Activated CD8-positive, alpha-beta T cell treated with anti-CD3 and anti-CD28 coated beads, Interleukin-2, amount 10 ng/mL, durations not matched to agents 7 days and 5 days (primary cell): ENCODE data around the gene MBD3. TPM values are rescaled to one million over a fixed set of nuclear protein-coding genes. Genes with fewer than 3 reads are reported as not detected.
A peak's percentile ranks its signal among the peaks of the same experiment; 100 is the strongest.

Experiments
- ATAC-seq: fragments of 150-1000 bp; cut with Tn5 transposase; one replicate; pipeline ENCODE4 v1.10.0; 2021; ENCODE audit warnings: moderate library complexity
- CTCF ChIA-PET: fragments of 350-600 bp; sonication (Branson Sonifier 250); formaldehyde crosslinking; loops from one replicate; lab custom pipeline; 2021; ENCODE audit warnings: antibody characterized with exemption; lab: Charles Lee
- POLR2A ChIA-PET: fragments of 350-600 bp; sonication (Branson Sonifier 250); formaldehyde crosslinking; loops from one replicate; lab custom pipeline; 2021; ENCODE audit warnings: antibody characterized with exemption; lab: Charles Lee
- DNase-seq: peaks from one replicate; pipeline ENCODE4 v3.0.0-alpha.2; 2020
- H3K27ac Mint-ChIP-seq: one replicate; pipeline ENCODE4 v1.8.0; 2021; ENCODE audit warnings: mild to moderate bottlenecking, mixed read lengths
- H3K27me3 Mint-ChIP-seq: one replicate; pipeline ENCODE4 v1.8.0; 2021; ENCODE audit warnings: low read depth, mixed read lengths
- H3K36me3 Mint-ChIP-seq: one replicate; pipeline ENCODE4 v1.8.0; 2021; ENCODE audit warnings: low read depth, mixed read lengths
- H3K4me1 Mint-ChIP-seq: one replicate; pipeline ENCODE4 v1.8.0; 2021; ENCODE audit warnings: low read depth, mixed read lengths
- H3K4me3 Mint-ChIP-seq: one replicate; pipeline ENCODE4 v1.8.0; 2021; ENCODE audit warnings: mild to moderate bottlenecking, mixed read lengths
- H3K9me3 Mint-ChIP-seq: one replicate; pipeline ENCODE4 v1.8.0; 2022; ENCODE audit warnings: mixed read lengths; ENCODE audit not compliant: insufficient read depth
- total RNA-seq, 2 experiments: library from RNA; stranded (reverse); gene quantifications; one replicate each; pipeline ENCODE4 v1.2.3, GENCODE V29; 2021

The MBD3 gene
- total RNA-seq, 2 experiments from 2014 or later, result 98.4 to 102 TPM

DNA sequence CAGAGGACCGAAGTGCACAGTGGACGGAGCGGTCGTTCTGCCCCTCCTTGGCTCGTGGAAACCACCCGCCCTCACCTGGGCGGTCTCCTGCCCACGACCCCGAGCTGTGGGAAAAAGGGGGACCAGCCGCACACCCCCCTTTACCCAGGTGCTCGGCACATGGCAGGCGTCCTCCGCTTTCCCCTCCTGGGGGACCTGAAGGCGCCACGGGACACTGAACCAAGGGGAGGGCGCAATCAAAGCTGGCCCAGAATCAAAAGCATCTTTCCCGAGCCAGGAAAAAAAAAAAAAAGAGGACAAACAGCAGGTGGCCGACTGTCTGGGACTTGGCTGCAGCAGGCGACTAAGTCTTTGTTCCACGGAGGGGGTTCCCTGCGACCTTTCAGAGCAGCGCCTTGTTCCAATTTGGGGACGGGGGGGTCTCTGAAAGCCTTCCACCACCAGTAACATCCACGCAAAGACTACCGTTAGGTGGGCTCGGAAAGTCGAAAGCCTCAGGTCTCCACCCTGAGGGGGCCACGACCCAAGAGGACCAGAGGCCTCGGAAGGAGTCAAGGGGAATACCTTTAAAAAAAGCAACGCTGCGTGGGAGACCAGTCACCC lies 1.1 kb downstream of the MBD3 start:
- no peaks in the 10 kb centered on the region for H3K9me3 Mint-ChIP-seq
- no peak for ATAC-seq
- DNase-seq, result no peak
- POLR2A ChIA-PET, result interaction anchor here (1.0 to 1.4 kb wide), 2 partner anchors 14 to 61 kb away, joined by 3 to 5 read pairs; no protein-coding TSS in a partner anchor
- no peaks in the 10 kb centered on the region for H3K27me3 Mint-ChIP-seq
- H3K4me1 Mint-ChIP-seq, result peaks cover 24% of the 10 kb centered on the region
- peak overlapping the region; percentile 80 for H3K27ac Mint-ChIP-seq
- H3K36me3 Mint-ChIP-seq, result peaks cover 17% of the 10 kb centered on the region
- peak overlapping the region; percentile 84 for H3K4me3 Mint-ChIP-seq
- CTCF ChIA-PET, result interaction anchor here (0.7 to 1.8 kb wide), 9 partner anchors 13 to 235 kb away, joined by 3 to 12 read pairs (median 4); no protein-coding TSS in a partner anchor

DNA sequence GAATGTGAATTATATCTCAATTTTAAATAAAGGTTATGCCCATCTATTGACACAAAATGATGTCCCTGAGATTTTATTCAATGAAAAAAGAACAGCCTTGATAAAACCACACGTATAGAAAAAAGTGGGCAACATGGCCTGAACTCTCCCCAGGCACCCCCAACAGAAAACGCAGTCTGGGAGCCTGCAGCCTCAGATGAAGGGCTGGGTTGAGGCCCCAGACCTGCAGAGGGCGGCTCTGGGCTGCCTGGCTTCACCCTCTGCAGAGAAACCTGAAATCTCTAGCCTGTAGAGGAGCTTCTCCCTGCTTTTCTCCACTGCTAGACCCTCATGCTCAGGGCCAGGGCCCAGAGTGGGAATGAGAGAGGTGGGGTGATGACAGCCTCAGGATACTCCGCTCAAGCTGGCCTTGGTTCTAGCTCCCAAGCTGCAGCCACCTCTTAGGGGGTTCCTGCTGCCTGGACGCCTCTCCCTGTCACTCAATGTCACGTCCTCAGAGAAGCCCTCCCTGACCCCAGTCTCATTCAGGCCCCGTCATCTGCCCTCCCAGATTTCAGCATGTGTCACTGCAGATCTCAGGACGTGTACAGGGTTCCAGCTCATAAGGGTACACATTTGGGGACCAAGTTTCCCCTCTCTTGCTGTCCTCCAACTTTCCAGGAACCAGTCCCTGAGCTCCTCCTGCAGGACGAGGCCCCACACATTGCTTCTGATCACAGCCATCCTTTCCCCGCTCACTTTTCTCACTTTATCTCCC lies 1.8 kb downstream of the MBD3 start:
- Mint-ChIP-seq H3K36me3 (peaks cover 20% of the 10 kb centered on the region), H3K4me1 (peaks cover 24% of the 10 kb centered on the region)

DNA sequence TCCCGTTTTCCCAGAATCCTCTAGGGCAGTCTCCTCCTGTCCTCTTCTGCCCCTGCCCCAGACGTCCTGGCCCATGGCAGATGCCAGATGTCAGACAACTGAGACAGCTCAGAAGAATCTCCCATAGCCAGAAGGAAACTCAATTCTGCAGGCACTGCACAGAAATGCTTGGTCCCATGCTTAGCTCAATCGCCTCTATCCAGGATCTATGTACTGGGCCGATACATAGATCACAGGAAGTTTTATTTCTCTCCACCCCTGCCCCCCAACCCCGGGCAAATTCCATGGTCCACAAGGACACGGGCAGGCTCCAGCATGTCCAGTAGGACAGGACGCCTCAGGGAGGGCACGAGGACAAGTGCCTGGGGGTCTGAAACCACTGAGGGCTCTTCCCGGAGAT lies 4.8 kb downstream of the MBD3 start:
- no peak for DNase-seq
- peaks cover 23% of the 10 kb centered on the region for H3K36me3 Mint-ChIP-seq
- no peaks in the 10 kb centered on the region for H3K9me3 Mint-ChIP-seq
- H3K27ac Mint-ChIP-seq, result no peak overlapping the region
- H3K4me3 Mint-ChIP-seq, result no peak overlapping the region
- peaks cover 19% of the 10 kb centered on the region for H3K4me1 Mint-ChIP-seq
- ChIA-PET CTCF (interaction anchor here (0.8 to 1.2 kb wide), 2 partner anchors 41 to 84 kb away, joined by 4 read pairs; no protein-coding TSS in a partner anchor), POLR2A (no interaction called here)
- no peaks in the 10 kb centered on the region for H3K27me3 Mint-ChIP-seq
- no peak for ATAC-seq

More for the DNA sequence above, 1.8 kb downstream of the MBD3 start:
- peak overlapping the region; percentile 80 for H3K27ac Mint-ChIP-seq
- H3K27me3 Mint-ChIP-seq, result no peaks in the 10 kb centered on the region
- ATAC-seq (peak; percentile 35), DNase-seq (peak; percentile 61)
- peak overlapping the region; percentile 84 for H3K4me3 Mint-ChIP-seq
- ChIA-PET POLR2A (interaction anchor here (1.0 to 1.4 kb wide), 2 partner anchors 15 to 62 kb away, joined by 3 to 5 read pairs; no protein-coding TSS in a partner anchor), CTCF (interaction anchor here (0.7 to 1.8 kb wide), 10 partner anchors 13 to 235 kb away, joined by 3 to 12 read pairs (median 4); no protein-coding TSS in a partner anchor)
- H3K9me3 Mint-ChIP-seq, result no peaks in the 10 kb centered on the region

DNA sequence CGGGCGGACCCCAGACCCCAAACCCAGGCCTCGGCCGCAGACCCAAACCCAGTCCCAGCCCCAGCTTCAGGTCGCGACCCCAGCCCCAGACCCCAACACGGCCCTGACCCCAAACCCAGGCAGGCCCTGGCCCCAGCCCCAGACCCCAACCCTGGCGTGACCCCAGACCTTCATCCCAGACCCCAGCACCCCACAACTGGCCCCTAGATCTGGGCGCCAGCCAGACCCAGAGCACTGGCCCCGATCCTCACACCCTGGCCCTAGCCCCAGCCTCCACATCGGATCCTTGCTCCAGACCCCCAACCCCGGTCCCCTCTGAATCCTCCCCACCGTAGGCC lies 7.5 kb downstream of the MBD3 start:
- no peak overlapping the region for H3K4me3 Mint-ChIP-seq
- H3K4me1 Mint-ChIP-seq, result peaks cover 8% of the 10 kb centered on the region
- H3K36me3 Mint-ChIP-seq, result peaks cover 31% of the 10 kb centered on the region
- no peaks in the 10 kb centered on the region for H3K27me3 Mint-ChIP-seq
- H3K27ac Mint-ChIP-seq, result no peak overlapping the region
- H3K9me3 Mint-ChIP-seq, result no peaks in the 10 kb centered on the region
- POLR2A ChIA-PET, result no interaction called here
- ATAC-seq (no peak), DNase-seq (no peak)
- CTCF ChIA-PET, result no interaction called here

GRCh38 chr19:1584500-1585242 lies 8.0 kb downstream of the MBD3 start:
- CTCF ChIA-PET, result no interaction called here
- H3K27ac Mint-ChIP-seq, result no peak overlapping the region
- no peaks in the 10 kb centered on the region for H3K9me3 Mint-ChIP-seq
- ATAC-seq, result no peak
- DNase-seq, result no peak
- H3K4me3 Mint-ChIP-seq, result no peak overlapping the region
- H3K4me1 Mint-ChIP-seq, result peaks cover 5% of the 10 kb centered on the region
- no peaks in the 10 kb centered on the region for H3K27me3 Mint-ChIP-seq
- peaks cover 34% of the 10 kb centered on the region for H3K36me3 Mint-ChIP-seq
- POLR2A ChIA-PET, result no interaction called here

- Mint-ChIP-seq H3K4me3 (no peak overlapping the region), H3K36me3 (peaks cover 35% of the 10 kb centered on the region), H3K27ac (no peak overlapping the region), H3K4me1 (no peaks in the 10 kb centered on the region), H3K9me3 (no peaks in the 10 kb centered on the region), H3K27me3 (no peaks in the 10 kb centered on the region)
- CTCF ChIA-PET, result no interaction called here
- DNase-seq, result no peak
- no peak for ATAC-seq
- POLR2A ChIA-PET, result interaction anchor here (0.6 kb wide), 1 partner anchor 11 kb away, joined by 3 read pairs; the partner anchor contains the start of gene MBD3
Measured at GRCh38 chr19:1582201-1582600, 10.5 kb downstream of the MBD3 start.

DNA sequence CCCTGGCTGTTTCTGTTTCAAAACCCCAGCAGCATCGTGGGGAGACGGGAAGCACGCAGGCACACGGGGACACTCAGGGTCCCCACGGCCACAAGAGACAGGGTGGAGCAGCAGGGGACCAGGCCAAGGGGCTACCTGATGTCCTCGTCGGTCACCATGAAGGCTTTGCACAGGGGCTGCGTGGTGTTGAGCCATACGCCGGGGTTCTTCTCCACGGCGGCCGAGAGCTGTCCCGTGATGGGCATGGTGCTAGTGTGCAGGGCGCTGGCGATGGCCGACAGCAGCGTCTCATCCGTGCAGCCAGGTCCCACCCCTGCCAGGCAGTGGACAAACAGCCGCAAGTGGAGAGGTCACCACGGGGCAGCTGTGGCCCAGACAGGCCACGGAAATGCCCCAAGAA lies 11.7 kb downstream of the MBD3 start:
- no peaks in the 10 kb centered on the region for H3K27me3 Mint-ChIP-seq
- ChIA-PET POLR2A (no interaction called here), CTCF (no interaction called here)
- H3K4me1 Mint-ChIP-seq, result no peaks in the 10 kb centered on the region
- H3K9me3 Mint-ChIP-seq, result no peaks in the 10 kb centered on the region
- no peak overlapping the region for H3K4me3 Mint-ChIP-seq
- H3K36me3 Mint-ChIP-seq, result peaks cover 30% of the 10 kb centered on the region
- DNase-seq (no peak), ATAC-seq (no peak)
- H3K27ac Mint-ChIP-seq, result no peak overlapping the region

DNA sequence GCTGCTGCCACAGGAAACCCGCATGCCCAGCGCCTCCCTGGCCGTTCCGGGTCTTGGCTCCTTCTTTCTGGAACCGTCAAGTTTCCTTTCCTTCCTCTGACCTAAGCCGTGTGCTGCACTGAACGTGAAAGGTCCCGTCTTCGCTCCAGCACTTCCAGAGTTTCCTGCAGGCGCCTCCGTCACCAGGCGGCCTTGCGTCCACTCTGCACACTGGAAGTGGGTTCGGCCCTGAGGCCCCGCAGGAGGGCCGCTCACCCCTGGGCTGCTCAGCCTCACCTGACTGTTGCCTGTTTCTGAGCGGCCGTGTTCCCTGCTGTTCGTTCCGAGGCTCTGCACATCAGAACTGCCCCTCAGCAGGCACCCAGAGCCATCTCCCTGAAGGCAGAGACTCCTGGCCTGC lies 12.3 kb downstream of the MBD3 start:
- DNase-seq, result no peak
- ChIA-PET POLR2A (no interaction called here), CTCF (no interaction called here)
- no peak overlapping the region for H3K4me3 Mint-ChIP-seq
- H3K27me3 Mint-ChIP-seq, result no peaks in the 10 kb centered on the region
- H3K4me1 Mint-ChIP-seq, result no peaks in the 10 kb centered on the region
- no peak overlapping the region for H3K27ac Mint-ChIP-seq
- peaks cover 28% of the 10 kb centered on the region for H3K36me3 Mint-ChIP-seq
- ATAC-seq, result no peak
- H3K9me3 Mint-ChIP-seq, result no peaks in the 10 kb centered on the region

DNA sequence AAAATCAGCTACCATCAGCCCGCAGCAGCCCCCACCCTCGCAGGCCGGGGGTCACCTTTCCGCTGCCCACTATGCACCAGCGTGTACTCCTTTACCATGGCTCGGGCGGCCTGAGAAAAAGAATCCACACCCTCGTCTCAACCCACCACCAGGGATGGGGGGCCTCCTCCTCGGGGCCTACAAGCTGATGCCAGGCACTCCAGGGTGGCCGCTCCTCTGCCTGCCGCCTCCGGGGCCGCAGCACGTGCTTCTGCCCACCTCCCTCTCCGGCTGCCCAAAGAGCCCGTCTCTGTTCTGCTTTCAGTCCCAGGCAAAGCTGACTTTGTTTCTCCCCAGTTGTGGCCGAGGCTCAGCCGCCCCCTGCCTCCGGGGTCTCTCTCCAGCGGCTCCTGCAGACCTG lies 13.4 kb downstream of the MBD3 start:
- ChIA-PET CTCF (no interaction called here), POLR2A (no interaction called here)
- no peak for DNase-seq
- no peaks in the 10 kb centered on the region for H3K27me3 Mint-ChIP-seq
- no peak overlapping the region for H3K27ac Mint-ChIP-seq
- H3K4me1 Mint-ChIP-seq, result no peaks in the 10 kb centered on the region
- H3K36me3 Mint-ChIP-seq, result peaks cover 23% of the 10 kb centered on the region
- H3K9me3 Mint-ChIP-seq, result no peaks in the 10 kb centered on the region
- no peak for ATAC-seq
- H3K4me3 Mint-ChIP-seq, result no peak overlapping the region

DNA sequence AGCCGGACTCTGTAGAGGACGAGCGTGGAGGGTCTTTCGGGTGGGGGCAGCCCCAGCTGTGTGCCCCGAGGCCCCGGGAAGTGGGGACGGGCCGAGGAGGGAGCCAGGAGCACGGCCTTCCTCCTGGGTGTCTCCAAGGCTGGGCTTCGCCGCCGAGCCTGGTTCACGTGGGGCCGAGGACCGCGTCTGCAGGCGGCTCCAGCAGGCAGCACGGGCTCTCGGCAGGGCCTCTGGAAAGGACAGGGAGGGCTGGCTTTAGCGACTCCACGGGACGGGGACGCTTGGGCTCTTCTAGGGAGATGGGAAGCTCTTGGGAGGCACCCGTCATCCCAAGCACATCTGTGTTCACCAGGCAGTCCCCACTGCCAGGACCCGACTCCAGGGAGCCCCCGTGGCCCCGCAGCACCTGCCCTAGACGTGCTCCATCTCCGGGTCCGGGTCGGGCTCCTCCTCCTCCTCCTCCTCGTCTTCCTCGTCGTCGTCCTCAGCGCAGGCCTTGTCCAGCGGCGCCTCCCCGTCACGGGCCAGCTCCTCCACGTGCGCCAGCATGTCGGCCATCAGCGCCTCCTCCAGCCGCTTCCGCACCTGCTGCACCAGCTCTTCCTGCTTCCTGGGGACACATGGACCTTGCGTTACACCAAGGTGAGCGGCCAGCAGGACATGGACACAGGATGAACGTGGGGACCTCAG lies 14.6 kb downstream of the MBD3 start:
- no peak overlapping the region for H3K4me3 Mint-ChIP-seq
- POLR2A ChIA-PET, result no interaction called here
- no peak for ATAC-seq

More for the DNA sequence above, 14.6 kb downstream of the MBD3 start:
- Mint-ChIP-seq H3K36me3 (peaks cover 20% of the 10 kb centered on the region), H3K4me1 (no peaks in the 10 kb centered on the region), H3K27me3 (no peaks in the 10 kb centered on the region), H3K27ac (no peak overlapping the region), H3K9me3 (no peaks in the 10 kb centered on the region)
- CTCF ChIA-PET, result no interaction called here
- DNase-seq, result no peak
